Mesothelial cell of epicardium (in vitro differentiated cells): ENCODE data around the gene SPATA6L. TPM values are rescaled to one million over a fixed set of nuclear protein-coding genes. Genes with fewer than 3 reads are reported as not detected.
"Not testable (repeated sequence)": the region's sequence is repeated elsewhere in the genome, so short reads cannot be mapped to it uniquely, and the experiment has no call there.

Experiments
- DNase-seq, 2 experiments: peaks; one replicate each; pipeline ENCODE4 v3.0.0; 2021; ENCODE audit warnings: low spot score in 2 of 2; ENCODE audit not compliant: unreplicated experiment in 2 of 2
- H3K27ac Mint-ChIP-seq: 2 replicates; pipeline ENCODE4 v1.8.0; 2021; ENCODE audit warnings: mixed read lengths
- H3K27me3 Mint-ChIP-seq: 2 replicates; pipeline ENCODE4 v1.8.0; 2021; ENCODE audit warnings: low read depth, mixed read lengths
- H3K36me3 Mint-ChIP-seq: 2 replicates; pipeline ENCODE4 v1.8.0; 2021; ENCODE audit warnings: mixed read lengths
- H3K4me1 Mint-ChIP-seq: 2 replicates; pipeline ENCODE4 v1.8.0; 2021; ENCODE audit warnings: mixed read lengths
- H3K4me3 Mint-ChIP-seq: 2 replicates; pipeline ENCODE4 v1.8.0; 2021; ENCODE audit warnings: mild to moderate bottlenecking, moderate library complexity, mixed read lengths
- H3K9me3 Mint-ChIP-seq: 2 replicates; pipeline ENCODE4 v1.8.0; 2021; ENCODE audit warnings: mixed read lengths
- CTCF ChIP-seq: fragments of 200-600 bp; sonication (generic); IDR thresholded peaks from one replicate; pipeline ENCODE4 v1.5.0; 2021; ENCODE audit warnings: antibody characterized with exemption; ENCODE audit not compliant: unreplicated experiment
- total RNA-seq: library from RNA; stranded (reverse); gene quantifications from 3 replicates; pipeline ENCODE4 v1.2.1, GENCODE V29; 2021

The SPATA6L gene
- total RNA-seq, 1 donor from 2014 or later, result 6.1 TPM

GRCh38 chr9:4661611-4662010 is 4.7 kb downstream of the SPATA6L start:
- Mint-ChIP-seq H3K9me3 (peaks cover 3% of the 10 kb centered on the region), H3K27me3 (no peaks in the 10 kb centered on the region), H3K4me1 (peaks cover 47% of the 10 kb centered on the region), H3K4me3 (peak overlapping the region; percentile 80), H3K27ac (peak overlapping the region; percentile 83), H3K36me3 (peaks cover 5% of the 10 kb centered on the region)
- no peak for DNase-seq
- TF ChIP-seq CTCF, result no peak

- Mint-ChIP-seq H3K4me1 (peaks cover 43% of the 10 kb centered on the region), H3K27me3 (no peaks in the 10 kb centered on the region), H3K4me3 (peak overlapping the region; percentile 80), H3K36me3 (peaks cover 5% of the 10 kb centered on the region), H3K9me3 (peaks cover 3% of the 10 kb centered on the region), H3K27ac (no peak overlapping the region)
- no peak for DNase-seq
- no peak for TF ChIP-seq CTCF
Measured at GRCh38 chr9:4661165-4661564, 5.1 kb downstream of the SPATA6L start.

GRCh38 chr9:4660665-4661064 is 5.6 kb downstream of the SPATA6L start:
- not testable (repeated sequence) for H3K27me3 Mint-ChIP-seq, H3K36me3 Mint-ChIP-seq, H3K27ac Mint-ChIP-seq, DNase-seq, H3K9me3 Mint-ChIP-seq, H3K4me3 Mint-ChIP-seq
- H3K4me1 Mint-ChIP-seq, result peaks cover 38% of the 10 kb centered on the region

GRCh38 chr9:4657426-4658159 is 8.7 kb downstream of the SPATA6L start:
- Mint-ChIP-seq H3K4me3 (no peak overlapping the region), H3K36me3 (peaks cover 6% of the 10 kb centered on the region), H3K27me3 (no peaks in the 10 kb centered on the region), H3K27ac (no peak overlapping the region), H3K9me3 (peaks cover 3% of the 10 kb centered on the region), H3K4me1 (peaks cover 10% of the 10 kb centered on the region)
- no peak for DNase-seq
- TF ChIP-seq CTCF, result no peak

GRCh38 chr9:4656621-4657020 is 9.7 kb downstream of the SPATA6L start:
- no peak overlapping the region for H3K4me3 Mint-ChIP-seq
- H3K27ac Mint-ChIP-seq, result no peak overlapping the region
- peaks cover 3% of the 10 kb centered on the region for H3K9me3 Mint-ChIP-seq
- peaks cover 6% of the 10 kb centered on the region for H3K36me3 Mint-ChIP-seq
- DNase-seq, result no peak
- H3K27me3 Mint-ChIP-seq, result no peaks in the 10 kb centered on the region
- peaks cover 4% of the 10 kb centered on the region for H3K4me1 Mint-ChIP-seq
- no peak for TF ChIP-seq CTCF

GRCh38 chr9:4656196-4656595 is 10.1 kb downstream of the SPATA6L start:
- H3K27me3 Mint-ChIP-seq, H3K36me3 Mint-ChIP-seq, H3K27ac Mint-ChIP-seq, H3K4me1 Mint-ChIP-seq, H3K9me3 Mint-ChIP-seq, DNase-seq, H3K4me3 Mint-ChIP-seq: not testable (repeated sequence)
